Stomach (tissue), 4 donors: ENCODE data around the gene BRD7.

Experiments used
- POLR2A ChIP-seq, 4 donors: fragments of 450-650 bp; IDR thresholded peaks; one replicate each; pipeline ENCODE4 v1.6.1; 2016; ENCODE audit warnings: antibody characterized with exemption in 4 of 4, control low read depth in 2 of 4, mild to moderate bottlenecking in 1 of 4, moderate library complexity in 1 of 4
- POLR2AphosphoS5 ChIP-seq, 3 donors: sonication (generic); formaldehyde crosslinking; IDR thresholded peaks; one replicate each; pipeline ENCODE4 v1.6.1; 2016; ENCODE audit warnings: antibody characterized with exemption in 3 of 3
- TF ChIP-seq, protein P1 (sequence below), 7 experiments: fragments of 450-650 bp in 4 of 7; fragments of 200-600 bp in 3 of 7; sonication (generic) in 3 of 7; IDR thresholded peaks; one replicate each; pipeline ENCODE4 v1.5.1; 2016 to 2019; ENCODE audit warnings: antibody characterized with exemption in 7 of 7, control low read depth in 2 of 7, mild to moderate bottlenecking in 1 of 7

DNA sequence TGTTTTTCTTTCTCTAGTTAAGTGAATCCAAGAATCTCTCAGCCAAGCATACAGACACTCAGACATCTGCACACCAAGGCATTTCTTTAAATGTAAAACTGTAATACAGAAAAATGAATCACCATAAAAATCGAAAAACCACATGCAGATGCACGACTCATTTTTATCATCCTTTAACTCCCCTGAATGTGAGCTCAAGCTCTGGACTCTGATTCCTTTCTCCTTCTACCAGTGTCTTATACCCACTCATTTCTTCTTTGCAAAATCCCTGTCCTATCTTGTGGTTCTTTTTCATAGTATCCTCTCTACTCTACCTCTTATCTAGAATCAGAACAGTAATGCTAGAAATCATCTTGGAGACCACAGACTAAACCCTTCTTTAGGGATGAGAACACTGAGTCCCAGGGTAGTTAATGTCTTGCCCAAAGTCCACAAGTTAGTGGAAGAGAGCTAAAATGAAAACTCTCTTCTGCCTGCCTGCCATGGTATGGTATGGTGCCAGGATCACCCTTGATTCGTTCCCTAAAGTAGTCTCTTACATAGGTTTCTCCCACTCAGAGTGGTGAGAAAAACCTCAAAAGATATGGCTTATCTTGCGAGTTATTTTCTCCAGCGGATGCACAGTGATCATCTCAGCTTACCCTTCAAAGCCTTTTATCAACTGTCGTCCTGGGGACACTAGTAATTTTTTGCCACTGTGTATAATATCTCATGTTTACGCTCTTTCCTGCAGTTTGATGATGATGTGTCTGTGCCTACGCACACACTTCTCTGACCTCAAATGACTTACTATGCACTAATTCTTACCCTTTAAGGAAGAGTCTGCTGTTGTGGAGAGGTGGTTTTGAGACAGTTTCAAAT lies 30.2 kb downstream of the BRD7 start:
- no peak for TF ChIP-seq POLR2AphosphoS5 (IDR thresholded peaks at IDR 0.05)
- TF ChIP-seq, protein P1, sequence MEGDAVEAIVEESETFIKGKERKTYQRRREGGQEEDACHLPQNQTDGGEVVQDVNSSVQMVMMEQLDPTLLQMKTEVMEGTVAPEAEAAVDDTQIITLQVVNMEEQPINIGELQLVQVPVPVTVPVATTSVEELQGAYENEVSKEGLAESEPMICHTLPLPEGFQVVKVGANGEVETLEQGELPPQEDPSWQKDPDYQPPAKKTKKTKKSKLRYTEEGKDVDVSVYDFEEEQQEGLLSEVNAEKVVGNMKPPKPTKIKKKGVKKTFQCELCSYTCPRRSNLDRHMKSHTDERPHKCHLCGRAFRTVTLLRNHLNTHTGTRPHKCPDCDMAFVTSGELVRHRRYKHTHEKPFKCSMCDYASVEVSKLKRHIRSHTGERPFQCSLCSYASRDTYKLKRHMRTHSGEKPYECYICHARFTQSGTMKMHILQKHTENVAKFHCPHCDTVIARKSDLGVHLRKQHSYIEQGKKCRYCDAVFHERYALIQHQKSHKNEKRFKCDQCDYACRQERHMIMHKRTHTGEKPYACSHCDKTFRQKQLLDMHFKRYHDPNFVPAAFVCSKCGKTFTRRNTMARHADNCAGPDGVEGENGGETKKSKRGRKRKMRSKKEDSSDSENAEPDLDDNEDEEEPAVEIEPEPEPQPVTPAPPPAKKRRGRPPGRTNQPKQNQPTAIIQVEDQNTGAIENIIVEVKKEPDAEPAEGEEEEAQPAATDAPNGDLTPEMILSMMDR (IDR thresholded peaks at IDR 0.05) = no peak
- TF ChIP-seq POLR2A (IDR thresholded peaks at IDR 0.05) = no peak
